ENCODE data around the gene ENTHD1.

ENTHD1 gene

GRCh38 chr22:39724857-39725256 lies 168.7 kb downstream of the ENTHD1 start:
- intact Hi-C loops (cut with DNase I), result no loop called here
- peak in 3 of 42 donors; percentile 2 to 13 (median 7) for DNase-seq

- intact Hi-C loops (cut with DNase I), result no loop called here
- DNase-seq, result peak in 2 of 42 donors; percentile 2 to 4
These were observed 169.2 kb downstream of the ENTHD1 start for GRCh38 chr22:39724390-39724789.

- intact Hi-C loops (cut with DNase I), result no loop called here
- peak in 3 of 42 donors; percentile 4 to 31 (median 10) for DNase-seq
These were observed 169.6 kb downstream of the ENTHD1 start for GRCh38 chr22:39723899-39724351.

GRCh38 chr22:39723463-39723862 lies 170.1 kb downstream of the ENTHD1 start:
- DNase-seq, result peak in 3 of 42 donors; percentile 3 to 8 (median 6)
- intact Hi-C loops (cut with DNase I), result no loop called here

- intact Hi-C loops (cut with DNase I), result no loop called here
- DNase-seq, result peak in 2 of 42 donors; percentile 3 to 15
These were observed 171.1 kb downstream of the ENTHD1 start for GRCh38 chr22:39722501-39722900.

GRCh38 chr22:39722032-39722325 lies 171.6 kb downstream of the ENTHD1 start:
- peak in 3 of 42 donors; percentile 1 to 6 (median 1) for DNase-seq
- intact Hi-C loops (cut with DNase I), result no loop called here

GRCh38 chr22:39721206-39722031 lies 172.1 kb downstream of the ENTHD1 start:
- DNase-seq, result peak in 6 of 42 donors; percentile 8 to 27 (median 12)
- intact Hi-C loops (cut with DNase I), result no loop called here

GRCh38 chr22:39719559-39720450 lies 173.8 kb downstream of the ENTHD1 start:
- DNase-seq, result peak in 6 of 42 donors; percentile 4 to 23 (median 16)
- intact Hi-C loops (cut with DNase I), result no loop called here

- peak in 4 of 42 donors; percentile 6 to 27 (median 16) for DNase-seq
- intact Hi-C loops (cut with DNase I), result no loop called here
These were observed 174.6 kb downstream of the ENTHD1 start for GRCh38 chr22:39718921-39719475.

GRCh38 chr22:39718206-39718605 lies 175.4 kb downstream of the ENTHD1 start:
- DNase-seq, result peak in 2 of 42 donors; percentile 5 to 18
- intact Hi-C loops (cut with DNase I), result no loop called here

GRCh38 chr22:39717099-39717498 lies 176.5 kb downstream of the ENTHD1 start:
- intact Hi-C loops (cut with DNase I), result no loop called here
- peak in 16 of 42 donors; percentile 15 to 64 (median 31) for DNase-seq

- intact Hi-C loops (cut with DNase I), result no loop called here
- DNase-seq, result peak in 2 of 42 donors; percentile 18 to 28
These were observed 177.0 kb downstream of the ENTHD1 start for GRCh38 chr22:39716534-39716933.

- DNase-seq, result peak in 2 of 42 donors; percentile 15 to 26
- intact Hi-C loops (cut with DNase I), result no loop called here
These were observed 177.6 kb downstream of the ENTHD1 start for GRCh38 chr22:39715778-39716495.

GRCh38 chr22:39714321-39714720 lies 179.2 kb downstream of the ENTHD1 start:
- intact Hi-C loops (cut with DNase I), result no loop called here
- DNase-seq, result peak in 1 of 42 donors; percentile 22

- intact Hi-C loops (cut with DNase I), result no loop called here
- DNase-seq, result no peak
These were observed 179.7 kb downstream of the ENTHD1 start for GRCh38 chr22:39713799-39714290.

- no peak for DNase-seq
- intact Hi-C loops (cut with DNase I), result no loop called here
These were observed 180.6 kb downstream of the ENTHD1 start for GRCh38 chr22:39712751-39713525.

- DNase-seq, result no peak
These were observed 181.5 kb downstream of the ENTHD1 start for GRCh38 chr22:39712081-39712480.

More at GRCh38 chr22:39712081-39712480, 181.5 kb downstream of the ENTHD1 start:
- intact Hi-C loops (cut with DNase I), result no loop called here

All from head of caudate nucleus (tissue), 42 donors.